GM04503 (cell line): Measurements from ENCODE around the gene PTPA.
"Not testable (repeated sequence)": the region's sequence is repeated elsewhere in the genome, so short reads cannot be mapped to it uniquely, and the experiment has no call there.

Experiments used
- DNase-seq: peaks from one replicate; pipeline ENCODE4 v3.0.0-alpha.2; 2012; ENCODE audit warnings: low read depth

PTPA gene

DNA sequence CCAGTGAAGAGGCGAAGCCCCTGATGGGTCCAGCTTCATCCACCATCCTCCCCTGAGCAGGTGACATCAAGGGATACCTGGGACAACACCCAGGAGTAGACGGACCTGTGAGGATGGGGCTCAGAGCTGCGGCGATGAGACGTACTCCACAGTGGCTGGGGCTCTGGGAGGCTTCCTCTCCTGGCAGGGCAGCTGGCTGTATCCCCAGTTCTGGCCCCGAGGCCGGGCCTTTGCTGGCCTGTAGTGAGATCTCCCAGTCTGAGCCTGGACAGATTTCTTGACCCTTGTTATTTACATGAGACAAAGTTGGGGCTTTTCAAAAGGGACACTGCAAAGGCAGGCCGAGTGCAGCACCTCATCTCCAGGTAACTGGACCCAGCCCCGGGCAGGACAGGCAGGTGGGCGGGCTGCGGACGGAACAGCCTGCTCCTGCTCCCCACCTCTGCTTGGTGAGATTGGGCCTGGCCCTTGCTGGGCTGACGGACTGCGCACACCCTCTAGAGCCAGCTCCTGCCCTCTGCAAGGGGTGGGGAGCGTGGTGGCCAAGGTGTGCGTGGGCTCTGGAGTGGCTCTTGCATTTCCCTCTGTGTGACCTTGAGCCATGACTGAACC, 43.8 kb downstream of the PTPA start:
- no peak for DNase-seq

- no peak for DNase-seq
Observed at GRCh38 chr9:129156163-129156562, 44.9 kb downstream of the PTPA start.

- DNase-seq: peak; percentile 83
Observed at GRCh38 chr9:129160712-129161533, 49.7 kb downstream of the PTPA start.

- no peak for DNase-seq
Observed at GRCh38 chr9:129161534-129161837, 50.3 kb downstream of the PTPA start.

DNA sequence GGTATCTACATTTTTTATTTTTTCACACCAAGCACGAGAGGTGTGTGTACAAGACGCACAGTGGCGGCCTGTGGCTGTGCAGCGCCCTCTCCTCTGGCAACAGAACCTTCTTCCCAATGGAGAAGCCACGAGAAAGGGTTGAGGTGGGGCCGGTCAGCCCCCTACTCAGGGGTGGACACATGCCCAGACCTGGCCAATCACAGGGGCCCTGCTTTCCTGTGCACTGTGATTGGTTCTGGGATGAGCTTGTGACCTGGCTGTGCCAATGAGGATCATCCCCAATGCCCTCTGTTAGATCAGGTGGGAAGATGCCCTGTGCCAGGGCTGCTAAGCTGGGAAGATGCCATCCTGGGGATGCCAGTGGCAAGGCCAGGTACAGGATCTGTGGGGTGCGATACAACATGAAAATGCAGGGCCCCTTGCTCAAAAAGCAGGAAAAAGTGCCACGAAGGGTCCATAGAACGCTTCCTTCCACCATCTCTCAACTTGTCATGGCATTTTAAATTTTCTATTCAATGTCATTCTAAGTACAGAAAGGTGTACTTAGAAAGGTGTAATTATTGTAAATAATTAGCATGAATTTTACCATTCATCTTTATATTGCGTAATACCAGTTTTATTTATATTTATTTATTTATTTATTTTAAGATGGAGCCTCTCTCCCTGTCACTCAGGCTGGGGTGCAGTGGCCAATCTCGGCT, 51.4 kb downstream of the PTPA start:
- DNase-seq: no peak

DNA sequence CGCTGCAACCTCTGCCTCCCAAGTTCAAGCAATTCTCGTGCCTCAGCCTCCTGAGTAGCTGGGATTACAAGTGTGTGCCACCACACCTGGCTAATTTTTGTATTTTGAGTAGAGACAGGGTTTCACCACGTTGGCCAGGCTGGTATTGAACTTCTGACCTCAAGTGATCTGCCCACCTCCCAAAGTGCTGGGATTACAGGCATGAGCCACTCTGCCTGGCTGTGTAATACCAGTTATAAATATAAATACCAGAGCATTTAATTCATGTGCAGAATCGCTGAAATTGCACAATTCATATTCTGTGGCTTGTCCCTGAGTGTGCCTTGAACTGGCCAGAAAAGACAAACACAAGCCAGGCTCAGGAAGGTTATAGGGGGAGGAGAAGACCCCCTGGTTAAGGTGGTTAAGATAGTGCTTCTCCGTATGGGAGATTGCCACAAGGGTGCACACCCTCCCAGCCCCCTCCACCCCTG, 52.0 kb downstream of the PTPA start:
- DNase-seq: not testable (repeated sequence)

GRCh38 chr9:129163753-129164152, 52.5 kb downstream of the PTPA start:
- no peak for DNase-seq

- DNase-seq: no peak
Observed at GRCh38 chr9:129164246-129164930, 53.2 kb downstream of the PTPA start.

DNA sequence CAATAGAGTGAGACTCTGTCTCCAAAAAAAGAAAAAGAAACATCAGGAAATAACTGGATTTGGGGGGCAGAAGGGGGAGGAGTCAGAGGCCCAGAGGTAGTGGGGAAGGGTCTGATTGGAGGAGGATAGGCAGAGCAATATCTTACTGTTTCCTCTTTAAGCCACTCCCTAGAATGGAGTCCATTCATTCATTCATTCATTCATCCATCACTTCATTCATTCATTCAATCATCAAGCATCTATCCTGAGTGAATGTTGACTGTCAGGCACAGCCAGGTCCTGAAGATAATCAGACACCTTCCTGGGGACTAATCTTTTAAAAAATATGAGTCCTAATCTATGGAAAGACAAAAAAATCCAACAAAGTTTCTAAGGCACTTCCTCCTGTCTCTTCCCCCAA, 54.0 kb downstream of the PTPA start:
- no peak for DNase-seq

DNA sequence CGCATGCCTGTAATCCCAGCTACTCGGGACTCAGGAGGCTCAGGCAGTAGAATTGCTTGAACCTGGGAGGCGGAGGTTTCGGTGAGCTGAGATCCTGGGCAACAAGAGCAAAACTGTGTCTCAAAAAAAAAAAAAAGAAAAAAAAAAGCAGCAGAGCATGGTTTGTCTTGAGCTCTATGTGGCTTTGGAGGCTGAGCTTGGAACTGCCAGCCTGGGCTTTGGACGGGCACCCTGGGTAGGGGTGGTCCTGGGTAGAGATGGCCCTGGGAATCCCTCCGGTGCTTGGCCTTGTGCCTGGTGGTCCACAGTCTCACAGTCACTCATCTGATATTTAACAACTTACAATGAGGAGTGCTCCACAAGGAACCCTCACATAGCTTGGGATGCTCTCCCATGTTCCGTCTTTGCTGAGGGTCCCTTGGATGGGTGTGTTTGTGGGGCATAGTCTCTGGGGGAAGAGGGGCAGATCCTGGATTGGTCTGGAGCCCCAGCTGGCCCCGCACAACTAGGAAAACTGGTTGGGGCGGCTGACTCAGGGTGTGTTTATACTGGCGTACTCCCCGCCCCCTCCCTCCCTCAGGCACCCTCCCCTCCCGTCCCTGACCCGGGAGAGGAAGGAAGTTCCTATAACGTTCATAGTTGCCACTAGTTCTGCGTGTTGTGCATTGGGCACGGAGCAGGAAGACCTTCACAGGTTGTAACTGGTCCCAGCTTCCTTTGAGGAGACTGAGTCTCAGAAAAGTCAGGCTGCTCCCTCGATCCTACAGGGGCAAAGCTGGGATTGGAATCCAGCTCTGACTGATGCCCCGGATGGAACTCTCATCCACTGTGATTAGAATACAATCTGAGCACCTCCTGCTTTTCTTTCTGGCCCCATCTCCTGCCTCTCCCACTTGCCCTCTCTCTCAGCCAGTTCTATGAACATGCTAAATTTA, 55.7 kb downstream of the PTPA start:
- DNase-seq: no peak

DNA sequence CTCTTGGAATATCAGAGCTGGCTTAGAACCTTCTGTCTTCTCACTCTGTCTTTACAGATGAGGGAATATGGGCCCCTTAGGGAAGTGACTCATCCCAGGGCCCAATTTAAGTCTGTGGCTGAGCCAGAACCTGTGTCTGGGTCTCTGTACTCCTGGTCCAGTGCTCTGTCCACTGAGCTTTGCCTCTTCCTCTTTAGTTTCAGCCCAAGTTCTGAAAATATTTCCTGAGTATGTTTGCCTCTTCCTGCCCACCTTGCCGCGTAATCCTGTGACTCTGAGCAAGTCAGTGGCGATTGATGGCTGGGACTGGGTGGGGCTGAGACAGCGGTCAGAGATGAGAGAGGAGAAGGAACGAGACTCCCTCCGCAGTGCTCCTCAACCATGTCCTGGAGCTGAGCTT, 59.0 kb downstream of the PTPA start:
- DNase-seq: no peak

GRCh38 chr9:129171993-129172751, 61.0 kb downstream of the PTPA start:
- DNase-seq: no peak

DNA sequence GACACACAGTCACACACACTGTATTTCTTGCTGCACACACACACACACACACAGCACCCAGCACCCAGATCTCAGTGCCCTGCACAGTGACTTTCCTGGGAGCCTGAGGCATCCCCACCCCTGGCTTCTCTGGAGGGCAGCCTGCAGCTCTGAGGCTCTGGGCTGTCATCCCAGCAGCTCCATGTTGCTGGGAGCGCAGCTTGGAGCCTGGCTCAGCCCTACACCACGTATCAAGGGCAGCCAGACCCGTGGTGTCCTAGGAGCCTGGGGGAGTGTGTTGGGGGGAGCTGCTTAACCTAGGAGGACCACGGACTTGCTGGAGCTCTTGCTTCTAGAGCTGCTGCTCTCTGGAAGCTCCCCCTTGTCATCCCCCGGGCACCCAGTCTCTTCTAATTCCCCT, 61.6 kb downstream of the PTPA start:
- DNase-seq: no peak

DNA sequence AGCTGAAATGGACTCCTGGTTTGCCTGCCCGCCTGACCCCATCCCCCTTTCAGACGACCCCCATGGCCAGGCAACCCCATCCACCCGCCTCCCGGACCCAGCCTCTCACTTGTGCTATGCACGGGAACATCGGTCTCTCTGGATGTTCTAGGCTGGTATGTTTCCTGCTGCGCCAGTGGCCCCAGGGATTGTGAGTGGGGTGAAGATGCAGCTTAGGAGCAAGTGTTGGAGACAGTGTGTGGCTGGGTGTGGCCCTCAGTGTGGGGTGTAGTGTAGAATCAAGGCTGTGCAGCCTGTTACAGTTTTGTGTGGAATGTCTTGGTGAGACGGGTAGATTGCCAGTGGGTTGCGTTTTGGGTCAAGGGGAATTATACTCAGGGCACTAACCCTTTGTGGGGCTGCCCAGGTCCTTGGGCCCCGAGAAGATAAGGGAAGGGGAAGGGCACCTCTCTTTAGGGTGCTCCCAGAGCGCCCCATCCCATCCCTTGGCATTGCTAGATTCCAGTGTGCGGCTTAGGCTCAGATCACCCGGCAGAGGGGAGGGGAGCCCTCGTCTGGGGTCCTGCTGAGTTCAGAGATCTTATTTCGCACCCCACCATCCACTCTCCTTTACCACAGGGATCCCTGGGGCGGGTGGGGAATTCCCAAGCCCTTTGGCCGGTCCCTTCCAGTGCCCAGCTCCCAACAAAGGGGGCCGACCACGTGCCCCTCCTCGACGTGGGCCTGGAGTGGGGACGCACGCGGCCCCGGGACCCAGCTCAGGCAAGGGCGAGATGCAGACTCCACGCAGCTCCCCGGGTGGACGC, 62.3 kb downstream of the PTPA start:
- no peak for DNase-seq

- DNase-seq: no peak
Observed at GRCh38 chr9:129174102-129174723, 63.0 kb downstream of the PTPA start.

- peak; percentile 76 for DNase-seq
Observed at GRCh38 chr9:129174724-129175514, 63.7 kb downstream of the PTPA start.

DNA sequence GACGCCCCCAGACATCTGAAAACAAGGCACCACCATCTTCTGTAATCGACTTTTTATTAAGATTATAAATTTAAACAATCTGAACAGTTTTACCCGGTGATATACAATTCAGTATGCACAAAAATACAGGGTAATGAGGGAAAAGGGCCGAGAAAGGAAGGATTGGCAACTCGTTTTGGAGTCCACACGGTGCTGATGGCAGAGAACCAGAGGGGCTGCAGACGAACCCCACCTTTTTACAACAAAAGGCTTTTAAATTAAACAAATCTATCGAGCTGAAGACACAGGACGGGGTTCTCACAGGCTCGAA, 64.3 kb downstream of the PTPA start:
- DNase-seq: no peak

DNA sequence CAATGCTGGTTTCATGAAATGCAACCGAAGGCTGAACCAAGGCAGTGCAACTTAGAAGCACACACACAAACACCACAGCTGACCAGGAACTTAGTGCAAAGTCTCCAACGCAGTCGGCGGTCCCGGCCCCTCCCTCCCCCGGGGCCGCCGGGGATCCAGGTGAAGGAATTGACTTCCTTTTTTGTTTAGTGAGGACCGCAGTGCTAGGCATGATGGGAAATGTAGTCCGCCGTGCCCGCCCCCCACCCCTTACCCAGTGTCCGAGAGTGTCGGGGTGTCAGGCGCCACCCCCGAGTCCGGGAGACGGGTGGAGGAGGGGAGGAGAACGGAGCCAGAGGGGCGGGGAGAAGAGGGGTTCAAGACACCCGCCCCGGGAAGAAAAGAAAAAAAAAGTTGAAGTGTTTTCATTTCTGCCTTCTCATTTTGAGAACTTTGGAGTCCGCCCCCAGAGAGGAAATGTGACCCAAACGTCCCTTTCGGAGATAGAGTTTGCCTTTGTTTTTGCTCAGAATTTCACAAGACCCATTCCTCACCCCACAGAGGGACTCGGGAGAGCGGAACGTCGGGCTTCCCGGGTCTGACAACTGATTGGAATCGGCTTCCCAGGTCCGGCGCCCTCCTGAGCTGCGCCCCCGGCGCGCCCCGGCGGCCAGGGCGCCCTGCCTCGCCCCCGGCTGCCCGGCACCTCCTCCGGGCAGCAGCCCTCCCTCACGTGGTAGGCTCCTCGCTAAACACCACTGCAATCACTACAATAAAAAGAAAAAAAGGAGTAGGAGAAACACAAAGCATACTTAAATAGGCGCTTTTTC, 64.8 kb downstream of the PTPA start:
- DNase-seq: peak; percentile 75
